Testis (tissue), 3 donors: ENCODE measurements around the gene RER1. TPM values are rescaled to one million over a fixed set of nuclear protein-coding genes. Genes with fewer than 3 reads are reported as not detected.
A peak's percentile ranks its signal among the peaks of the same experiment; 100 is the strongest.

Source experiments
- DNase-seq: peaks from one replicate; pipeline ENCODE4 v3.0.0-alpha.2; 2019
- H3K27ac ChIP-seq, 2 donors: fragments of 200-600 bp; sonication (generic); one replicate each; pipeline ENCODE4 v1.5.1; 2019
- H3K27me3 ChIP-seq: fragments of 200-600 bp; sonication (generic); one replicate; pipeline ENCODE4 v1.5.1; 2019
- H3K36me3 ChIP-seq: fragments of 200-600 bp; sonication (generic); one replicate; pipeline ENCODE4 v1.5.1; 2017; ENCODE audit warnings: low read depth; ENCODE audit errors: missing control alignments
- H3K4me1 ChIP-seq: fragments of 200-600 bp; sonication (generic); one replicate; pipeline ENCODE4 v1.5.1; 2019
- H3K4me3 ChIP-seq, 2 donors: fragments of 200-600 bp; sonication (generic); one replicate each; pipeline ENCODE4 v1.5.1; 2017 to 2019
- H3K9me3 ChIP-seq: fragments of 200-600 bp; sonication (generic); one replicate; pipeline ENCODE4 v1.5.1; 2017
- POLR2A ChIP-seq: fragments of 450-650 bp; IDR thresholded peaks from one replicate; pipeline ENCODE4 v1.6.1; 2017; ENCODE audit warnings: antibody characterized with exemption, mild to moderate bottlenecking, moderate library complexity
- WGBS, 2 donors: methylation state at CpG; one replicate each; pipeline ENCODE4 v1.1.5; 2018; 5-methylcytosine and 5-hydroxymethylcytosine counted together
- intact Hi-C: fragments of 100-400 bp; cut with DNase I; formaldehyde crosslinking; loops from one replicate; pipeline ENCODE4 v1.15.1; 2023; ENCODE audit warnings: low total_unique reads
- polyA plus RNA-seq: library from polyadenylated mRNA; stranded (reverse); fragments of 350-450 nt; fragmentation: Illumina TruSeq; extraction: RNeasy Lipid Tissue Mini Kit (QIAGEN cat#74804); gene quantifications from one replicate; pipeline ENCODE4 v1.2.3, GENCODE V29; 2014; ENCODE audit warnings: low read depth, low replicate concordance; ENCODE audit not compliant: insufficient read depth
- total RNA-seq, 2 donors: library from RNA; depleted of rRNA; stranded (reverse); fragments of >200 nt; gene quantifications; one replicate each; pipeline ENCODE4 v1.2.3, GENCODE V29; 2016
- TF ChIP-seq, protein P1 (sequence below), 3 experiments: fragments of 450-650 bp in 2 of 3; fragments of 200-600 bp in 1 of 3; sonication (generic) in 1 of 3; IDR thresholded peaks; one replicate each; pipeline ENCODE4 v1.5.1; 2016 to 2019; ENCODE audit warnings: antibody characterized with exemption in 3 of 3, mild to moderate bottlenecking in 2 of 3, moderate library complexity in 1 of 3

RER1 gene
- total and polyA plus RNA-seq, 3 donors from 2014 or later: 89.9 to 262 (median 104) TPM

DNA sequence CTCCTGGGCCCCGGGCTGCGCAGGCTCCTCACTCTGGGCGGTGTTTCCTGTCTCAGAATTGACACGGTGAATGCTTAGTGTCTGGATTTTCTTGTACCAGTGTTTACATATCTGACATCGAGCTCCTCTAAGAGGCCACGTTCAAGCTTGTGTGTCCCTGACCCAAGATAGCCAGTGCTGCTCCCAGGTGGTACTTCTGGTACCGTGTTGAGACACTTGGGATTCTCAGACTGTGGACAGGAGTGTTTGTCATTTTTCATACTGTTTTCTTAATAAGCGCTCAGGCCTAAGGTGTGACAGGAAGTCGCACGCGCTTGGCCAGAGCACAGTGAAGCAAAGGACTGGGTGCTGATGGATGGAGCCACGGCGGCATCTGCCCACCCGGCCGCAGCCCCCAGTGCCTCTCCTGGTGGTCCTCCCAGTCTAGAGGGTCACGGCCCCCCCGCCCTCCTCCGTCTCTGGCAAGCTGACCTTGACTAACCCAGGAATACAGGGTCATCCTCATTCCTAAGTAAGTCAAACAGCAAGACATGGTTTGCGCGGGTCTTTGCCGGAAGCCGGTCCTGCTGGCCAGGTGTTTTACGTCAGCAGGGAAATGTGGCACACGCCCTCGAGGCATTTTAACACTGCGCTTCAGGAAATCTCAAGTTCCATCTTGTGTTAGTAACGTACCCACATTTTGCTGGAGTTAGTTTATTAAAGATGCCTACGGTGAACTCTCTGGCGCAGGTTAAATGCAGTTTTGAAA, 12.7 kb downstream of the RER1 start:
- Histone ChIP-seq H3K36me3 (no peaks in the 10 kb centered on the region), H3K27ac (peak overlapping the region in 1 of 2 donors; percentile 12), H3K4me3 (no peak overlapping the region), H3K9me3 (no peaks in the 10 kb centered on the region), H3K4me1 (peaks cover 9% of the 10 kb centered on the region), H3K27me3 (no peaks in the 10 kb centered on the region)
- TF ChIP-seq, protein P1, sequence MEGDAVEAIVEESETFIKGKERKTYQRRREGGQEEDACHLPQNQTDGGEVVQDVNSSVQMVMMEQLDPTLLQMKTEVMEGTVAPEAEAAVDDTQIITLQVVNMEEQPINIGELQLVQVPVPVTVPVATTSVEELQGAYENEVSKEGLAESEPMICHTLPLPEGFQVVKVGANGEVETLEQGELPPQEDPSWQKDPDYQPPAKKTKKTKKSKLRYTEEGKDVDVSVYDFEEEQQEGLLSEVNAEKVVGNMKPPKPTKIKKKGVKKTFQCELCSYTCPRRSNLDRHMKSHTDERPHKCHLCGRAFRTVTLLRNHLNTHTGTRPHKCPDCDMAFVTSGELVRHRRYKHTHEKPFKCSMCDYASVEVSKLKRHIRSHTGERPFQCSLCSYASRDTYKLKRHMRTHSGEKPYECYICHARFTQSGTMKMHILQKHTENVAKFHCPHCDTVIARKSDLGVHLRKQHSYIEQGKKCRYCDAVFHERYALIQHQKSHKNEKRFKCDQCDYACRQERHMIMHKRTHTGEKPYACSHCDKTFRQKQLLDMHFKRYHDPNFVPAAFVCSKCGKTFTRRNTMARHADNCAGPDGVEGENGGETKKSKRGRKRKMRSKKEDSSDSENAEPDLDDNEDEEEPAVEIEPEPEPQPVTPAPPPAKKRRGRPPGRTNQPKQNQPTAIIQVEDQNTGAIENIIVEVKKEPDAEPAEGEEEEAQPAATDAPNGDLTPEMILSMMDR (IDR thresholded peaks at IDR 0.05): no peak
- TF ChIP-seq POLR2A: no peak
- intact Hi-C loops: no loop called here
- no peak for DNase-seq
- 76 to 79% methylated on average over 29 of the region's 29 CpGs for WGBS, 2 donors

DNA sequence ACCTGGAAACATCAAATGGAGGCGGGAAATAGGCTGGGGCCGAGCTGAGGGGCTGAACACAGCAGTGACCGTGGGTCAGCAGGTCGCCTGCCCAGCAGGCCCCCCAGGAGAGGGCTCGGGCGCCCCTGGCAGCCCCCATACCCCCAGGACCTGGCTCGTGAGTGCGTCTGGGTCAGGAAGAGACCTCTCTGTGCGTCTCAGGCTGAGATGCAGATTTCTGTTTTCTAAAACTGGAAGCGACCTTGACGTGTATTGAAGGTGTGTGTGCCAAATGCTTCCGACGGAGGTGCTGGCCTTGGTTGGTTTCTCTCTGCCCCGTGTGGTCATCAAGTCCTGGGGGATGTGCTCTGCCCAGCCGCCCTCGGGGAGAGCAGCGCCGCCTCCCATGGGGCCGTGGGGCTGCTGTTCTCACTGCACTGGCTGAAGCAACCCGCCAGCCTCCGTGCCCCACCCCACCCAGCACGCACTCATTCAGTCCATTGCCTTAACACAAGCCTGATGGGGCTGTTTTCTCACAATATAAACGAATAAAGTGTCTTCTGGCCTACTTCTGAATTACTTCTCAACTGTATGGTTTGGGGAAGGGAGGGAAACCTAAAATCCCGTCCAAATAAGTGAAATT, 13.4 kb downstream of the RER1 start:
- 42 to 64% methylated on average over 20 to 24 of the region's 24 CpGs for WGBS, 2 donors
- peak overlapping the region in 1 of 2 donors; percentile 12 for H3K27ac ChIP-seq
- TF ChIP-seq POLR2A: no peak
- TF ChIP-seq, protein P1 (IDR thresholded peaks at IDR 0.05): no peak

DNA sequence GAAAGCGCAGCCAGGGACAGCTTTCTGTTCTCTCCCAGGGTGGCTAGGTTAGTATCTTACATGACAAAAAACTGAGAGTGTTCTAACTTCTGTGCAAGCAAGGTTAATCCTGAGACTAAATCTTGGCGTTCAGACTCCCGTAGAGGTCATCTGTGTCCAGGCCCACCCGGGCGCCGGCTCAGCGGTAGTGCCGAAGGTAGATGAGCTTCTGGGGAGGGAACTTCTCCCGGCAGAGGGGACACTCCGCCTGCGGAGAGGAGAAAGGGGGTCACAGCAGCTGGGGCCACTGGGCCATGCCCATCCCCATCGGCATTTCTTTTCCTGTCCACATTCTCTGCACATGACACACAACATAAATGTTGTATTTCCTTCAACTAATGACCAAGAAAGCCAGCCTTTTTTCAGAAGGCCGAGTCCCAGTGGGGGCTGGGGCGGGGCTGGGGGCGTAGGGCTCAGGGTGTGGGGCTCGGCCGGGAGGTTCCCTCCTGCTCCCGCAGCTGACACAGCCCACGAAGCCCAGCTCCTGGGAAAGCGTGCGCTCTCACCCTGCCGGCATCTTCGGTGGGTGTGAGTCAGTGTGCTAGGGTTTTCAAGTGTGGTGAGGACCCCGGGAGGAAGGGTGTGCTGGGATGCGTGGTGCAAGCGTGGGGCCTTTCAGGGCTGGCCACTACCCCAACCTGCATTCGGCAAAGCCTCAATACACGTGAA, 14.1 kb downstream of the RER1 start:
- Histone ChIP-seq H3K4me3 (no peak overlapping the region), H3K27ac (no peak overlapping the region), H3K9me3 (no peaks in the 10 kb centered on the region), H3K4me1 (peaks cover 9% of the 10 kb centered on the region), H3K27me3 (no peaks in the 10 kb centered on the region), H3K36me3 (no peaks in the 10 kb centered on the region)
- WGBS, 2 donors: 78 to 79% methylated on average over 25 to 28 of the region's 28 CpGs
- DNase-seq: no peak
- TF ChIP-seq, protein P1 (IDR thresholded peaks at IDR 0.05): no peak
- no peak for TF ChIP-seq POLR2A
- intact Hi-C loops: no loop called here

More for the DNA sequence above, 13.4 kb downstream of the RER1 start:
- Histone ChIP-seq H3K27me3 (no peaks in the 10 kb centered on the region), H3K4me3 (no peak overlapping the region), H3K4me1 (peaks cover 9% of the 10 kb centered on the region), H3K36me3 (no peaks in the 10 kb centered on the region), H3K9me3 (no peaks in the 10 kb centered on the region)
- DNase-seq: peak; percentile 36
- intact Hi-C loops: no loop called here

DNA sequence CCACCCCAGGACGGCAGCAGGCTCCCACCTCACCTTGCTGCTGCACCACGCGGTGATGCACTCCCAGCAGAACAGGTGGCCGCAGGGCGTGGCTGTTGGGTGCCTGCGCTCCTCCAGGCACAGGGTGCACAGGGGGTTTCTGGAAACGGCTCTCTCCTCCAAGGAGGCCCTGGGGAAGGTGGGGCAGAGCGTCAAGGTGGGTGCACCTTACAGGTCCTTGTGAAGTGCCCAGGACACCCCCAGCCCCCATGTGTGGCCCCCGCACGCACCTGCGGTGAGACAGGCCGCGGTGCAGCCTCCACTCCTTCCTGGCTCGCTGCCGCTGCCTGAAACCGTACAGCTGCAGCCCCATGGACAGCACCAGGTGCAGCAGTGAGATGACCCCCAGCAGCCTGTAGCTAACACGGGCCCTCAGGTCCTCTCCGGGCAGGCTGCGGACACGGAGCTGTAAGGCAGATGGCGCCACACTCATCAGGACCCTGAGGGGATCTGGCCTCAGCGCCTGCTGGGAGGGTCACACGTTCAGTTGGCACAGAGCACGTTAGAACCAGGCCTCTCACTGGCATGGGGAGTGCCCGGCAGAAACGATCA, 14.9 kb downstream of the RER1 start:
- Histone ChIP-seq H3K27ac (no peak overlapping the region), H3K4me3 (no peak overlapping the region), H3K4me1 (peaks cover 11% of the 10 kb centered on the region), H3K9me3 (no peaks in the 10 kb centered on the region), H3K27me3 (no peaks in the 10 kb centered on the region), H3K36me3 (no peaks in the 10 kb centered on the region)
- intact Hi-C loops: no loop called here
- TF ChIP-seq, protein P1 (IDR thresholded peaks at IDR 0.05): no peak
- TF ChIP-seq POLR2A: no peak
- DNase-seq: no peak
- WGBS, 2 donors: 87% methylated on average over 26 of the region's 26 CpGs; no CpG with 5 or more reads in 1 of the 2 donors
